Ovary (tissue), 3 donors: ENCODE data around the gene STC2.

Experiments
- EP300 ChIP-seq: sonication (generic); formaldehyde crosslinking; IDR thresholded peaks from one replicate; pipeline ENCODE4 v1.6.1; 2017; ENCODE audit warnings: antibody characterized with exemption
- POLR2A ChIP-seq: fragments of 450-650 bp; IDR thresholded peaks from one replicate; pipeline ENCODE4 v1.6.1; 2017; ENCODE audit warnings: antibody characterized with exemption, mild to moderate bottlenecking, moderate library complexity
- TF ChIP-seq, protein P1 (sequence below), 3 donors: fragments of 450-650 bp in 2 of 3; fragments of 200-600 bp in 1 of 3; IDR thresholded peaks; one replicate each; pipeline versions ENCODE4 v1.5.1 to v1.8.0; 2016 to 2022; ENCODE audit warnings: antibody characterized with exemption in 3 of 3, mild to moderate bottlenecking in 1 of 3
- donor health status: DM: no; HTN: no; CAD: no.

DNA sequence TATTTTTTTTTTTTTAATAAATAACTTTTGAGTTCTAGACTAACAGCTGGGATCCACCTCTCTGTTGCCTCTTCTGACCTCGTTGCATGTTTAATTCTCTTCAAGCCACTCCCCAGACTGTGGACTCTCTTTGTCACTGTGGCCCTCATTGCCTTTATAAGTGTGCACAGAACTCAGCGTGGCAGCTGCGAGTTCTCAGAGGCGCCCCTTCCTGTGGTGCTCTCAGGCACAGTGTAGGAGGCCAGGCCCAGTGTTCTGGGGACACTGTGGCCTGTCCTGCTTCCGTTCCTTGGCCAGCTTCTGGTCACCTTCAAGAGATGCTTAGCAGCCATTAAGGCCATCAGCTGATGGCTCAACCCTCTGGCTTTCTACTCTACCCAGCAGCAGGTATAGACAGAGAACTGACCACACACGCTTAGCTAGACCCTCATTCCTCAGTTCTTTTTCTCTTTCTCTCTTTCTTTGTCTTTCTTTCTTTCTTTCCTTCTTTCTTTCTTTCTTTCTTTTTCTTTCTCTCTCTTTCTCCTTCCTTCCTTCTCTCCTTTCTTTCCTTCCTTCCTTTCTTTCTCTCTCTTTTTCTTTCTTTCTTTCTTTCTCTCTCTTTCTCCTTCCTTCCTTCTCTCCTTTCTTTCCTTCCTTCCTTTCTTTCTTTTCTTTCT is 27.7 kb downstream of the STC2 start:
- no peak for TF ChIP-seq EP300
- TF ChIP-seq, protein P1, sequence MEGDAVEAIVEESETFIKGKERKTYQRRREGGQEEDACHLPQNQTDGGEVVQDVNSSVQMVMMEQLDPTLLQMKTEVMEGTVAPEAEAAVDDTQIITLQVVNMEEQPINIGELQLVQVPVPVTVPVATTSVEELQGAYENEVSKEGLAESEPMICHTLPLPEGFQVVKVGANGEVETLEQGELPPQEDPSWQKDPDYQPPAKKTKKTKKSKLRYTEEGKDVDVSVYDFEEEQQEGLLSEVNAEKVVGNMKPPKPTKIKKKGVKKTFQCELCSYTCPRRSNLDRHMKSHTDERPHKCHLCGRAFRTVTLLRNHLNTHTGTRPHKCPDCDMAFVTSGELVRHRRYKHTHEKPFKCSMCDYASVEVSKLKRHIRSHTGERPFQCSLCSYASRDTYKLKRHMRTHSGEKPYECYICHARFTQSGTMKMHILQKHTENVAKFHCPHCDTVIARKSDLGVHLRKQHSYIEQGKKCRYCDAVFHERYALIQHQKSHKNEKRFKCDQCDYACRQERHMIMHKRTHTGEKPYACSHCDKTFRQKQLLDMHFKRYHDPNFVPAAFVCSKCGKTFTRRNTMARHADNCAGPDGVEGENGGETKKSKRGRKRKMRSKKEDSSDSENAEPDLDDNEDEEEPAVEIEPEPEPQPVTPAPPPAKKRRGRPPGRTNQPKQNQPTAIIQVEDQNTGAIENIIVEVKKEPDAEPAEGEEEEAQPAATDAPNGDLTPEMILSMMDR (IDR thresholded peaks at IDR 0.05) = no peak
- no peak for TF ChIP-seq POLR2A
